Measurements from ENCODE around the gene PDGFRB.

DNA sequence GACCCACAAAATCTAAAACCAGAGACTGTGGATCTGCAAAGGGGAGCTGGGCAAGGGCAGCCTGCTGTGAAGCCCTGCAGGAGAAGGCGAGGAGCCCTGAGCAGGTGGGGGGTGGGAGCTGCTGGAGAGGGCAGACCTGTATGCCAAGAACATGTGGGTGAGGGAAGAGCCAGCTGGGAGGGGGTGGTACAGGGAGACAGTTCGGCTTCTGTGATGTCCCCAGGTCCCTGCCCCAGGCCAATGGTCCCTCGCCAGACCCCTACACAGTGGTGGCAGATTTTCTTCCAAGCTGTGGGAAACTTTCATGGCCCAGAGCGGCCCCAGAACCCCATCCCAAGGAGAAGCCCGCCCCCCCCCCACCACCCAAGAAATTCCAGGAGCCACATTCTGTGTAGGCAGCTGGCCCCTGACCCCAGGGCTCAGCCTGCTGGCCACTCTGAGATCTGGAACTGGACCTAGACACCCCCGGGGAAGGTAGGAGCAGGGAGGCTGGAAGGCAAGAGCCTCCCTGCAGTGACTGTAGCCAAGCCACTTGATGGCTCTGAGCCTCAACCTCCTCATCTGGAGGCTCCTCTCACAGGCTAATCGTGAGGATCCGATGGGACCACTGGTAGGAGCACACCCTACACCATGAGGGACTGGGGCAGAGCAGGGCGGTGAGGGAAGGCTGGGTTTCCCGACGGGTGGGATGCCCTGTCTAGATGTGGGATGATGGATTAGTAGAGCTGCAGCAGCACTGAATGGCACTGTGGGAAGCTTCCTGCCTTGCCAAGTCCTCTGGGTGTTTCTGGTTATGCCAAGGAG lies 46.7 kb downstream of the PDGFRB start:
- TF ChIP-seq, protein P1, sequence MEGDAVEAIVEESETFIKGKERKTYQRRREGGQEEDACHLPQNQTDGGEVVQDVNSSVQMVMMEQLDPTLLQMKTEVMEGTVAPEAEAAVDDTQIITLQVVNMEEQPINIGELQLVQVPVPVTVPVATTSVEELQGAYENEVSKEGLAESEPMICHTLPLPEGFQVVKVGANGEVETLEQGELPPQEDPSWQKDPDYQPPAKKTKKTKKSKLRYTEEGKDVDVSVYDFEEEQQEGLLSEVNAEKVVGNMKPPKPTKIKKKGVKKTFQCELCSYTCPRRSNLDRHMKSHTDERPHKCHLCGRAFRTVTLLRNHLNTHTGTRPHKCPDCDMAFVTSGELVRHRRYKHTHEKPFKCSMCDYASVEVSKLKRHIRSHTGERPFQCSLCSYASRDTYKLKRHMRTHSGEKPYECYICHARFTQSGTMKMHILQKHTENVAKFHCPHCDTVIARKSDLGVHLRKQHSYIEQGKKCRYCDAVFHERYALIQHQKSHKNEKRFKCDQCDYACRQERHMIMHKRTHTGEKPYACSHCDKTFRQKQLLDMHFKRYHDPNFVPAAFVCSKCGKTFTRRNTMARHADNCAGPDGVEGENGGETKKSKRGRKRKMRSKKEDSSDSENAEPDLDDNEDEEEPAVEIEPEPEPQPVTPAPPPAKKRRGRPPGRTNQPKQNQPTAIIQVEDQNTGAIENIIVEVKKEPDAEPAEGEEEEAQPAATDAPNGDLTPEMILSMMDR (IDR thresholded peaks at IDR 0.05; ENCODE audit: insufficient read depth, low read length, poor library complexity, severe bottlenecking), result no peak
- TF ChIP-seq EZH2phosphoT487 (conservative IDR thresholded peaks at IDR 0.05; ENCODE audit: low read length), result no peak

Measured in SU-DHL-6 (cell line).